ENCODE data around the gene USP15.

USP15 gene

DNA sequence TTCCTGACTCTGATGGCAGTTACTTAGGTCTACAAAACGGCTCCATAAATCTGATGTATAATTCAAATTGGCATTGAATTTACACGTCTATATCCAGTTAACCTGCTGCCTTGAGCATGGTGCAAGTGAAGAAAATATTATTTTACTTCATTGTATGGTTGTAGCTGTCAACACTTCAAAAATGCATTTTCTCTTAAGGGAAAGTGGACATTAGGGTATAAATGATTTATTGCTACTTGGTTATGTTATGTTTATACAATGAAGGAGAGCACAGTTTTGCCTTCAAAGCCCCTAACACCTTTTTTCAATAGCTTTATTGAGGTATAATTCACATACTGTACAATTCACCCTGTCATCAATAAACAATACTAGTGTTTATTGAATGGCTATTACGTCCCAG is 2.0 kb upstream of the USP15 start:
- no peak for DNase-seq (ENCODE audit: low read depth)

GRCh38 chr12:62258941-62259630 is 1.1 kb upstream of the USP15 start:
- no peak for DNase-seq (ENCODE audit: low read depth)

DNA sequence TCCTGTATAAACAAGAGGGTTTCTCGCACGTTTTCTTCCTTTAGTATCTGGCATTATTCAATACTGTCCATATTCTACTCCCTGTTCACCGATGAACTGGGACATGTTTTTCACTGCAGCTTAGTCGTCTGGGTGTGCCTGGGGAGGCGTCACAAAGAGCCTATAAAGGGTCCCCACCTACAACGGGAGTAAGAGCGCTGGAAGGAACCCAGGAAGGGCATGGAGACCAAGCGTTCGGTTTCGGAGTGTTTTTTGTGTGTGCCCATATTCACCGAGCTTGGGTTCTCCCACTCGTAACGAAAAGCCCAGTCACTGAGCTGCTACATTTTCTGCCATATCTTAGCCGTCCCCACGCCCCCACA is 592 bp upstream of the USP15 start:
- DNase-seq (ENCODE audit: low read depth), result no peak

DNA sequence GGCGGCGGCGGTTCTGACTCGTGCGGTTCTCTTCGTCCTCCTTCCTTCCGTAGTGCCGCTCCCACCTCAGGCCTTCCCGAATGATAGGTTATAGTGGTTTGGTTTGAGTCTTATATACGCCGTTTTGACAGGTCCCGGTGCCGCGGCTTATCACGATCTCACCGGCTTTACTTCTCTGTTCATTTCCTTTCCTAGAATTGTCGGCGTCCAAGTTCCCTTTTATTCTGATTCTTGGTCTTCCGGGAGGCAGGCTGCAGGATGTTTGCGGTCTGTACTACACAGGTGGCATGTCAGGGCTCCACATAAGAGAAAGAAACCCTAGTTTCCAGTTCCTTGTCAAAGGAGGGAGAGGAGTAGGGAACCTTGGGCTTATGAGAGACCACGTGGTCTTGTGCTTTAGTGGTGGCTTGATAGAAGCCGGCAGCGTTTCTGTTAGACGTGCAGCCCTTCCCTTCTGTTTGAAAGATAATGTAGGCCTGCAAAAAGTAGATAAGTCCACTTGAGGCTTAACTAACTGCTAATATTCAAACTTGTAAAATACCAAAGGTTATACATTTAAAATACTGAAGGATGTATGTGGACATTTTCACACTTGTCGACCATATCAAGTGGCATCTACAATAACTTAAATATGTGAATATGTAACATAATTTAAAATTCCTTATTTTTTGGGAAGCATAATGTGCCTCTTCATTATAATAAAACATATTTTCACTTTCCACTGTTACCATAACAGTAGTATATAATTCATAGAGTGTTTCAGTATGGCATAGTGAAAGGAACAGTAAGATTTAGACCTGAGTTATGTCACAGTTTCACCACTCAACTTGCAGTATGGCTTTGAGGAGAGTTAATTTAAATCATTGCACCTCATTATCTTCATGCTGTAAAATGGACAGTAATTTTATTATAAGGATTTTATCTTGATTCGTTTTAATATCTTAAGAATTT is 804 bp downstream of the USP15 start:
- DNase-seq (ENCODE audit: low read depth), result peak; percentile 20

- DNase-seq (ENCODE audit: low read depth), result no peak
These were observed 1.8 kb downstream of the USP15 start for GRCh38 chr12:62261876-62262517.

GRCh38 chr12:62263232-62263631 is 3.0 kb downstream of the USP15 start:
- no peak for DNase-seq (ENCODE audit: low read depth)

DNA sequence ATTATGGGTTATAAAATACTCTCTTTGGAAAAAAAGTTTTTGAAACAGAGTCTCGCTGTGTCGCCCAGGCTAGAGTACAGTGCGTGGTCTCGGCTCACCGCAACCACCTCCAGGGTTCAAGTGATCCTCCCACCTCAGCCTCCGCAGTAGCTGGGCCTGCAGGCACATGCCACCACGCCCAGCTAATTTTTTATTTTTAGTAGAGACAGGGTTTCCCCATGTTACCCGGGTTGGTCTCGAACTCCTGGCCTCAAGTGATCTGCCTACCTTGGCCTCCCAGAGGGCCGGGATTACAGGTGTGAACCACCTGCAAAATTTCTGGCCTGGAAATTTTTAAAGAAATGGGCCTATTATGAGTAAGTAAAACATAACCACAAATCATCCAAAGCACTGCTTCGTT is 3.8 kb downstream of the USP15 start:
- DNase-seq (ENCODE audit: low read depth), result no peak

- no peak for DNase-seq (ENCODE audit: low read depth)
These were observed 4.5 kb downstream of the USP15 start for GRCh38 chr12:62264706-62265105.

DNA sequence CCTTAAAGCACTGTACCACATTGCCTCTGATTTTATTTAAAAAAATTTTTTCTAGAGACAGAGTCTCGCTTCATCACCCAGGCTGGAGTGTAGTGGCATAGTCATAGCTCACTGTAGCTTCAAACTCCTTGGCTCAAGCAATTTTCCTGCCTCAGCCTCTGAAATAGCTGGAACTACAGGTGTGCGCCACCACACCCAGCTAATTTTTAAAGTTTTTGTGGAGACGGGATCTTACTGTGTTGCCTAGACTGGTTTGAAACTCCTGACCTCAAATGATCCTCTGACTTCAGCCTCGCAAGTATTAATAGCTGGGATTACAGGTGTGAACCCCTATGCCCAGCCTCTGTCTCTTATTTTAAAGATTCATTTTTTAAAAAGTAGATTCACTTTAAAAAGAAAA is 5.3 kb downstream of the USP15 start:
- no peak for DNase-seq (ENCODE audit: low read depth)

DNA sequence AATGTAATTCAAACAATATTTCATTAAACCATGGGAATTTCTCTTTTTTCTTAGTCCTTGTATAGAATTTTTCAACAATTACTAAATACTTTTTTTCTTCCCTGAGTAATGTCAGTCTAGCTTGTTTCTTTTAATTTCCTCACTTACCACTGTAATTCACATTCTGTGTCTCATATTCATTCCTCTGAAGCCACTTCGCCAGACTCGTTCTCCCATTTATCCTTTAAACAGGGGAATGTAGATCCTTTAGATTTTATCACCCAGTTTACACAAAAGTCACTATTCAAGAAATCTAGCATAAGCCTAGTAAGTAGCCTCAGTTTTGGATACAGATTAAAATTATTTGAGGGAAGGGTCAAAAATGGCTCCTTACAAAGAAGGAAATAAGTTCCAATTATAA is 6.8 kb downstream of the USP15 start:
- no peak for DNase-seq (ENCODE audit: low read depth)

DNA sequence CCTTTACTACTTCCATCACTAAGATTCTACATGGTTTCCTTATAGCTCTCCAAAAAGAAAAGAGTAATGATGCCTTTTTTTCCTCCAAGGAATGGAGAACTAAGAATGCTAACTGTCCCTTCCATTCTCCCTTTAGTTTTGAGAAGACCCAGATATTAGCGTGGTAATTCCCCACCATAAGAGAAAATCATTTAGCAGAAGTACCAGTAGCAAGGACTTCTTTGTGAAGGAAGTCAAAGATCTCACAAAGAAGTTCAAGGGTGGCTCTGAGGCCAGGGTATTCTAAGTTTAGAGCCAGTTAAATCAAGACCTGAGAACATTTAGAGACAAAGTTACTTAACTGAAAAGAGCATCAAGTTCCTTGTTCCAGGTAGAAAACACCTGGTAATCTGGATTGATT is 7.3 kb downstream of the USP15 start:
- DNase-seq (ENCODE audit: low read depth), result no peak

DNA sequence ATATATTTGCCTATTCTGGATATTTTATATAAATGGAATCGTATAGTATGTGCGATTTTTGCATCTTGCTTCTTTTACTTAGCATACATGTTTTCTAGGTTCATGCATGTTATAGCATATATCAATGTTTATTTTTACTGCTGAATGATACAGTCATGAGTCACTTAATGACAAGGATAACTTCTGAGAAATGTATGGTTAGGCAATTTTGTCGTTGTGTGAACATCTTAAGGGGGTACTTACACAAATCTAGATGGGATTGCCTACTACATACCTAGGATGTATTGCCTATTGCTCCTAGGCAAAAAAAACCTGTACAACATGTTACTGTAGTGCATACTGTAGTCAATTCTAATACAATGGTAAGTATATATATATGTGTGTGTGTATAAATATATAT is 8.8 kb downstream of the USP15 start:
- no peak for DNase-seq (ENCODE audit: low read depth)

DNA sequence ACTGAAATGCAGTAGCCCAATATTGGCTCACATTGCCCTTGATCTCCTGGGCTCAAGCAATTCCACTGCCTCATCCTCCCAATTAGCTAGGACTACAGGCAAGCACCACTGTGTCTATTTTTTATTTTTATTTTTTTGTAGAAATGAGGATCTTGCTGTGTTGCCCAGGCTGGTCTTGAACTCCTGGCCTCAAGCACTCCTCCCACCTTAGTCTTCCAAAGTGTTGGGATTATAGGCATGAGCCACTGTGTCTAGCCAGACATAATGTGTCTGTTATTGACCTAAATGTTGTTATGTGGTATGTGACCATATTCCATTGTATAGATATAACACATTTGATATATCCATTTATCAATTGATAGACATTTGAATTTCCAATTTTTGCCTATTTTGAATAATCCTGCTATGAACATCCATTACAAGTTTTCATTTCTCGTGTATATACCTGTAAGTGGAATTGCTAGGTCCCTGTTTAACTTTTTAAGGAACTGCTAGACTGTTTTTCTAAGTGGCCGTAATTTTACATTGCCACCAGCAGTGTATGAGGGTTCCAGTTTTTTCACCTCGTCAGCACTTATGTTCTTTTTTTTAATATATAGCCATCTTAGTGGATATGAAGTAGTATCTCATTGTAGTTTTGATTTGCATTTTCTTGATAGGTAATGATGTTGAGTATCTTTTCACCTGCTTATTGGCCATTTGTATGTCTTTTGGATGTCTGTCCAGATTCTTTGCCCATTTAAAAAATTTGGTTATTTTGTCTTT is 9.4 kb downstream of the USP15 start:
- DNase-seq (ENCODE audit: low read depth), result no peak

DNA sequence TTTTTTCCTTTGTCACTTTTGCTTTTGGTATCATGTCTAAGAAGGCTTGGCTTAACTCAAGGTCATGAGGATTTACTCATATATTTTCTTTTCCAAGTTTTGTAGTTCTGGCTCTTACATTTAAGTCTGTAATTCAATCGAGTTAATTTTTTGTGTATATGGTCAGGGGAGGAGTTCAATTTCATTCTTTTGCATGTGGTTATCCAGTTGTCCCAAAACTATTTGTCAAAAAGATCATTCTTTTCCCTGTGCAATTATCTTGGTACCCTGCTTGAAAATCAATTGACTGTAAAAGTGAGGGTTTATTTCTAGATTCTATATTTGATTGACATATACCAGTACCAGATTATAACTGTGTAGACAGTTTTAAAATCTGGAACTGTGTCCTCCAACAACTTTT is 10.2 kb downstream of the USP15 start:
- no peak for DNase-seq (ENCODE audit: low read depth)

DNA sequence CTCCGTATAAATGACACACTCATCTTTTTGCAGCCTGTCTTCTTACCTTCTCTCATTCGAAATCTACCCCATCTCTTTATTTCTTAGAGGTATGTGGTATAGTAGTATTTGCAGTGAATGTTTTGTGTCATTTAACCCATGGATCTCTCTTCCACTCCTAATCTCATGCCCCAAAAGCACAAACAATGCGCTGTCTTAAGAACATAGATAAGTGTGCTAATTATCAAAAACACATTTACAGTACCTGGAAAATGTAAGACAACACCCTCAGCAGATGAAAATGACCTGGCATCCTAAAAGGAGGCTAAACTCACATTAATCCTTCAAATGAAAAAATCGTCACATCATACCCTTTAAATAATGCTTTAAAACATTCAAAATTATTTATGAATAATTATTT is 10.7 kb downstream of the USP15 start:
- no peak for DNase-seq (ENCODE audit: low read depth)

DNA sequence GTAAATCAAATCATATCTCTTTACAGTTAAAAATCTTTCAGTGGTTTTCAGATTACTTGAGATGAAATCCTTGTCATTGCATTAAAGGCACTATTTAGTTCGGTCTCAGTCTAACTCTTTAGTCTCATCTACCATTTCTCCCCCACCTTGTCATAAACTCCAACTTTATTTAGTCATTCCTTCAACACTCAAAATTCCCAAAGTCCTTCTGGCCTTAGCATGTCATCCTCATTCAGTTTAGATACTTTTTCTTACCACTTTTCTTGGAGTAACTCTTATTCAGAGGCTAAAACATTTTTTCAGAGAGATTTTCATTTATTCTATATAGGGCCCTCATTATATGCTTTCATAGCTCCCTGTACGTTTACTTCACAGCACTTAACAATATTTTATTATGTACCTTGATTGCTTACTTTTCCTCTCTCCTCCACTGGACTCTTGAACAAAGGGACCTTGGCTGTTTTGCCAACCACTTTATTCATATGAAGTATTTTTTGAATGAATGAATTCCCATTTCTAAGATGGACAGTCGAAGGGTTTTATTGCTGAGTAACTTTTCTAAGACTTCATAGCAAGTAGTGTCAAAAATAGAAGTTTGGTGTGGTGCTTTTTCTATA is 12.8 kb downstream of the USP15 start:
- DNase-seq (ENCODE audit: low read depth), result no peak

- DNase-seq (ENCODE audit: low read depth), result no peak
These were observed 13.6 kb downstream of the USP15 start for GRCh38 chr12:62273724-62274380.

DNA sequence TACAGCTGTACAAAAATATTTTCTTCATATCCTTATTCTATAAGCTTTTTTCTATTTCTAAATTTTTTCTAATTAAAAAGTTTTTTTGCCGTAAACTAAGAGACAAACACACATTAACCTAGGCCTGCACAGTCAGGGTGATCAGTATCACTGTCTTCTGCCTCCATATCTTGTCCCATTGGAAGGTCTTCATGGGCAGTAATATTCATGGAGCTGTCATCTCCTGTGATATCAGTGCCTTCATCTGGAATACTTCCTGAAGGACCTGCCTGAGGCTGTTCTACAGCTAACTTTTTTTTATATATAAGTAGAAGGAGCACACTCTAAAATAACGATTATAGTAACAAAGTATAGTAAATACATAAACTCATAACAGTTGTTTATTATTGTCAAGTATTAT is 17.8 kb downstream of the USP15 start:
- DNase-seq (ENCODE audit: low read depth), result no peak

- DNase-seq (ENCODE audit: low read depth), result no peak
These were observed 18.9 kb downstream of the USP15 start for GRCh38 chr12:62279058-62279457.

DNA sequence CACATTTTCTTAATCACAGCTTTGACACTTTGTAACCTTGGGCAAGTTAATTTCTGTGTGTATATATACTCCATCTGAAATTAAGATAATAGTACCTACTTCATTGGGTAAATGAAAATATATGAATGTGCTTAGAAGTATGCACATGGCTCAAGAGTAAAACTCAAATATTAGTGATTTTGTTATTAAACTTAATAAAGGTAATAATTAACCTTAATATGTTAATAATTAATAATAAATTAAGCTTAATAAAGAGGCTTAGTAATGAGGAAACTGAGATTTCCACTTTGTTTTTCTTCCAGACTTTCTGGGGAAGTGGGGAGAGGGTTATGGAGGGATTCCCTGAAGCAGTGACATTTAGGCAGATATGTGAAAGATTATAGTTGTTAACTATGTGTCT is 19.8 kb downstream of the USP15 start:
- DNase-seq (ENCODE audit: low read depth), result no peak

DNA sequence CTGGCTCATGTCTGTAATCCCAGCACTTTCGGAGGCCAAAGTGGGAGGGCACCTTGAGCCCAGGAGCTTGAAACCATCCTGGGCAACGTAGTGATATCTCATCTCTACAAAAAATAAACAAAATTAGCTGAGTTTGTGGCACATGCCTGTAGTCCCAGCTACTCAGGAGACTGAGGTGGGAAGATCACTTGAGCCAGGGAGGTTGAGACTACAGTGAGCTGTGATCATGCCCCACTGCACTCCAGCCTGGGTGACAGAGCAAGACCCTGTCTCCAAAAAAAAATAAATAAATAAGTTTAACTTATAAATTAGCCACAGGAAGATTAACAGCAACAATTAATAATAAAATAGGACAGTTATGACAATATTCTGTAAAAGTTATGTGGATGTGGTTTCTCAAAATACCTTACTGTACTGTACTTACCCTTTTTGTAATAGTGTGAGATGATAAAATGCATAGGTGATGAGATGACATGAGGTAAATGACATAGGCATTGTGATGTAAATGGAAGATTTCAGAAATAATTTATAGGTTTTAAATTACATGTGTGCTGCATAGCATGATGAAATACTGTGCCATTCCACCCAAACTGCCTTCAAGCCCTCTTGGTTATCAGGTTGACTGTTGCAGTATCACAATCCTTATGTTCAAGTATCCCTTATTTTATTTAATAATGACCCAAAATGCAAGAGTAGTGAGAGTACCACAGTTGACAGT is 22.0 kb downstream of the USP15 start:
- DNase-seq (ENCODE audit: low read depth), result no peak

Data from stimulated activated CD8-positive, alpha-beta memory T cell treated with anti-CD3 and anti-CD28 coated beads, Interleukin-12 subunit alpha, Interleukin-12 subunit beta, amount 100 ng/mL, for 4 hours (primary cell).